Heart right ventricle (tissue), 16 donors: ENCODE data around the gene DYNC1LI1. TPM values are rescaled to one million over a fixed set of nuclear protein-coding genes. Genes with fewer than 3 reads are reported as not detected.

Experiments used
- ATAC-seq, 8 donors: fragments of 200-7000 bp; cut with Tn5 transposase; one replicate each; pipeline ENCODE4 v1.9.1; 2020; ENCODE audit warnings: mild to moderate bottlenecking in 8 of 8, moderate library complexity in 8 of 8, moderate number of reproducible peaks in 1 of 8
- DNase-seq, 2 donors: peaks; one replicate each; pipeline ENCODE4 v3.0.0-alpha.2; 2020
- H3K27ac ChIP-seq, 10 donors: fragments of 200-600 bp; sonication (generic) in 2 of 10; one replicate each; pipeline versions ENCODE4 v1.5.0 to v1.8.0; 2020 to 2022; ENCODE audit warnings: mild to moderate bottlenecking in 3 of 10
- H3K27me3 ChIP-seq, 7 donors: fragments of 200-600 bp; one replicate each; pipeline ENCODE4 v1.8.0; 2021 to 2022; ENCODE audit warnings: mild to moderate bottlenecking in 2 of 7
- H3K36me3 ChIP-seq, 9 donors: fragments of 200-600 bp; sonication (generic) in 1 of 9; one replicate each; pipeline versions ENCODE4 v1.5.0 to v1.8.0; 2020 to 2022; ENCODE audit warnings: mild to moderate bottlenecking in 2 of 9
- H3K4me1 ChIP-seq, 9 donors: fragments of 200-600 bp; sonication (generic) in 1 of 9; one replicate each; pipeline versions ENCODE4 v1.5.0 to v1.8.0; 2020 to 2022; ENCODE audit warnings: mild to moderate bottlenecking in 4 of 9
- H3K4me3 ChIP-seq, 10 donors: fragments of 200-600 bp; sonication (generic) in 2 of 10; one replicate each; pipeline versions ENCODE4 v1.5.0 to v1.8.0; 2020 to 2022; ENCODE audit warnings: mild to moderate bottlenecking in 7 of 10, moderate library complexity in 2 of 10
- H3K9me3 ChIP-seq, 11 donors: fragments of 200-600 bp in 10 of 11; sonication (generic) in 2 of 11; one replicate each; pipeline versions ENCODE4 v1.5.0 to v1.8.0; 2013 to 2022; ENCODE audit warnings: mild to moderate bottlenecking in 2 of 11, control low read depth in 1 of 11, moderate library complexity in 1 of 11
- CTCF ChIP-seq, 9 donors: fragments of 200-600 bp; sonication (generic) in 2 of 9; IDR thresholded peaks; one replicate each; pipeline versions ENCODE4 v1.5.0 to v1.8.0; 2021 to 2022; ENCODE audit warnings: antibody characterized with exemption in 9 of 9, mild to moderate bottlenecking in 5 of 9, moderate library complexity in 1 of 9
- WGBS, 2 donors: extraction: QIAGEN DNeasy Blood & Tissue Kit; methylation state at CpG; one replicate each; pipeline ENCODE4 v1.1.7; 2013; ENCODE audit warnings: inconsistent platforms in 1 of 2; 5-methylcytosine and 5-hydroxymethylcytosine counted together
- intact Hi-C, 10 donors: fragments of 100-400 bp; cut with DNase I; formaldehyde crosslinking; loops; one replicate each; pipeline versions ENCODE4 v1.11.1 to v1.14.2; 2022
- polyA plus RNA-seq, 2 donors: library from polyadenylated mRNA; stranded (reverse); fragments of 200-250 nt; gene quantifications; one replicate each; pipeline ENCODE4 v1.2.3, GENCODE V29; 2013
- total RNA-seq, 10 donors: library from RNA; stranded (reverse); fragmentation: NEBNext Ultra II Directional in 3 of 10; extraction: Animal tissue kit (Norgen Biotek cat#: 25700) in 3 of 10; gene quantifications; one replicate each; pipeline versions ENCODE4 v1.2.1 to v1.2.4, GENCODE V29; 2021 to 2023
- donor health status: Arrhythmogenic right ventricular cardiomyopathy.
- donor health status: ischemic (EF 13 %, LVEDD 7.1; RV severe dilation, severe dysfunction).
- donor health status: healthy with polysubstance abuse.
- donor health status: DM: no; HTN: yes; CAD: no.
- donor health status: DM: no; HTN: no; CAD: no.
- donor health status: ischemic (EF 25% LVEDD 6.9; RV normal size, moderate dysfunction).
- donor health status: ischemic (EF 25% LVEDD 5.7; RV mildly dilated, moderate dysfunction).
- donor health status: healthy.
- donor health status: DM: yes; HTN: yes; CAD: no.
- donor health status: Ischemic cardiomyopathy.
- donor health status: ischemic (EF 35%, LVEDD 5.7; RV mildly dilated, moderate dysfunction).
- donor health status: nonischemic (EF 11% LVEDD 7.7; RV severe dilation, severe dysfunction).
- donor health status: DM: yes; HTN: yes; CAD: no.
- donor health status: PGD.
- donor health status: ischemic (EF 29% LVEDD 5.4; RV normal size, mild dysfunction).
- donor health status: nonischemic (EF 23%, LVEDD 6.1; RV moderate dilation, normal function).

DYNC1LI1 gene
- total and polyA plus RNA-seq, 12 donors = 23.4 to 69.9 (median 52.4) TPM

DNA sequence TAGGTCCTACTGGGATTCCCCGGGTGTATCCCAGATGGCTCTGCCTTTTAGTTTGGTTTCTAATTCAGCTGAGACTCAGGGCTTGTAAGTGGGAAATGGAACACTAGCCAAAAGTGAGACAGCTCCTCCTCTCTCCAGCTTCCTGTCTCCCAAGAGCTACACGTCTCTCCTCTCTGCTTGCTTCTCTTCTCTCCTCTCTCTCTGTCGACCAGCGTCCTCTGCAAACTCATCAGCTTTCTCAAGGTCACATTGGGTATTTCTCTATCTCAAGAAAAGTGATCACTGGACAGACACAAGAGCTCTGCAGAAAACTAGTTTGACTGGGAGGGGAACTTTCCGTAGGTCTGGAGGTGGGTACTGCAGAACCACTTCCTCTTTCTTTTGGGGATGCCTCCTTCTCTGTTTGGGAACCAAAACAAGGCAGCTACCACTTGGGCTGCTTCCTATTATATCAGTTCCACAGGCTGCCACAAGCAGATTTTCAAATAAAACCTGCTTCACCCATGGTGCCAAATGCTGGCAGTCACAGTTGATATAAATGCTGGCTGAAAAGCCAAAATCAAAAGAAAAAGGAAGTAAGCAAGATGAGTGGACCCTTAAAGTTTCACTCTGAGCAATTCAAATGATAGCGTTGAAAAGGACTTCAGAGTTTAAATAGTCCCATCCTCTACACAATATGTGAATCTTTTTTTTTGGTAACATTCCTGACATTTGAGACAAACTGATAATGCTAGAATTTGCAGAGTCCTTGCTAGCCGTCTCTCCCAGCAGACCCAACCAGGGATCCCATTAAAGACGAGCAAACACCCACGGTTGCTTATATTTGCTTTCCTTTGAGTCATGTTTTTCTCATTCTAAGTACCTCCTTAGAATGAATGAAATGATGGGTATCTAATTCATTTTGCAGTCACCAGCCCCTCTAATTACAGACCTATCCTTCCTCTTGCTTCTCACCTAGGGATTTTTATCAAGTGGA is 7.2 kb upstream of the DYNC1LI1 start:
- DNase-seq (peak in 1 of 2 donors; percentile 34), ATAC-seq (peak; percentile 65 to 91 (median 84))
- Histone ChIP-seq H3K27ac (peak overlapping the region; percentile 19 to 86 (median 77)), H3K36me3 (no peaks in the 10 kb centered on the region), H3K9me3 (peaks cover 0 to 5% (median 0%) of the 10 kb centered on the region in 11 donors), H3K4me3 (peak overlapping the region in 8 of 10 donors; percentile 4 to 40 (median 34)), H3K27me3 (no peaks in the 10 kb centered on the region), H3K4me1 (peaks cover 0 to 44% (median 21%) of the 10 kb centered on the region in 9 donors)
- peak in 2 of 9 donors; percentile 6 to 11 for TF ChIP-seq CTCF (IDR thresholded peaks at IDR 0.05)
- WGBS, 2 donors = 15 to 19% methylated on average over 9 of the region's 9 CpGs
- intact Hi-C loops = loop anchor here in 4 of 10 donors (10.0 kb wide), 3 partner anchors 63 to 87 kb away; partner anchors contain the start of gene CMTM6 (in 3 of the 4)

GRCh38 chr3:32577174-32577573 is 6.5 kb upstream of the DYNC1LI1 start:
- ATAC-seq (peak; percentile 43 to 82 (median 65)), DNase-seq (peak in 1 of 2 donors; percentile 28)
- Histone ChIP-seq H3K4me3 (peak overlapping the region in 8 of 10 donors; percentile 4 to 40 (median 34)), H3K4me1 (peaks cover 0 to 50% (median 22%) of the 10 kb centered on the region in 9 donors), H3K27ac (peak overlapping the region; percentile 19 to 86 (median 77)), H3K27me3 (no peaks in the 10 kb centered on the region), H3K9me3 (peaks cover 0 to 5% (median 0%) of the 10 kb centered on the region in 11 donors), H3K36me3 (no peaks in the 10 kb centered on the region)
- WGBS, 2 donors = 30 to 39% methylated on average over 2 of the region's 2 CpGs
- intact Hi-C loops = loop anchor here in 4 of 10 donors (10.0 kb wide), 3 partner anchors 62 to 88 kb away; partner anchors contain the start of gene CMTM6 (in 3 of the 4)
- no peak for TF ChIP-seq CTCF (IDR thresholded peaks at IDR 0.05)

- H3K4me1 ChIP-seq = peaks cover 0 to 59% (median 29%) of the 10 kb centered on the region in 9 donors
- intact Hi-C loops = loop anchor here in 4 of 10 donors (2.0 to 10.0 kb wide), 4 partner anchors 61 to 109 kb away; partner anchors contain the start of genes CMTM6 (in 3 of the 4) and CNOT10 (in 1 of the 4)
- no peak for TF ChIP-seq CTCF (IDR thresholded peaks at IDR 0.05)
- peak overlapping the region in 1 of 10 donors; percentile 11 for H3K27ac ChIP-seq
- DNase-seq (no peak), ATAC-seq (no peak)
- no peaks in the 10 kb centered on the region for H3K36me3 ChIP-seq
- H3K4me3 ChIP-seq = no peak overlapping the region
- peaks cover 0 to 5% (median 0%) of the 10 kb centered on the region in 11 donors for H3K9me3 ChIP-seq
- no peaks in the 10 kb centered on the region for H3K27me3 ChIP-seq
- WGBS, 2 donors = 89 to 95% methylated on average over 2 of the region's 2 CpGs
These were observed 4.9 kb upstream of the DYNC1LI1 start for GRCh38 chr3:32575451-32576113.

DNA sequence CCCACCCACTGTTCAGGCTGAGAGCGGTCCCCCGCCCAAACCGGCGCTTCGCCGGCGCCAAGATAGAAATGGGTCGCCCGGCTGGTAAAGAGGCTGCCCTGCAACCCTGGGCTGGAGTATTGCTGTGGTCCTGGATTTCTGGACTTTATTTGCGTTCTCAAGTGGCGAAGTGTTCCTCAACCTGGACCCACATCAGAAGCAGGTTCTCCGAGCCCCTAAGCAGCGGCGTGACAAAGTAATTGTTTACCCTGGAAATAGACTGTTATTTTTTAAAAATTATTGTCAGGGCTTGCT is 481 bp upstream of the DYNC1LI1 start:
- ATAC-seq (peak in 7 of 8 donors; percentile 69 to 88 (median 82)), DNase-seq (no peak)
- 0 to 1% methylated on average over 14 of the region's 14 CpGs for WGBS, 2 donors
- intact Hi-C loops = loop anchor here in 4 of 10 donors (10.0 kb wide), 3 partner anchors 56 to 94 kb away; partner anchors contain the start of gene CMTM6 (in 3 of the 4)
- Histone ChIP-seq H3K27me3 (no peaks in the 10 kb centered on the region), H3K4me3 (peak overlapping the region; percentile 77 to 98 (median 94)), H3K4me1 (peaks cover 0 to 67% (median 34%) of the 10 kb centered on the region in 9 donors), H3K9me3 (no peaks in the 10 kb centered on the region), H3K27ac (peak overlapping the region; percentile 97 to 100 (median 99)), H3K36me3 (peaks cover 0 to 8% (median 0%) of the 10 kb centered on the region in 9 donors)
- TF ChIP-seq CTCF (IDR thresholded peaks at IDR 0.05) = no peak
